HG03575 (cell line): ENCODE measurements around the gene MRPL58.
"Not testable (repeated sequence)": the region's sequence is repeated elsewhere in the genome, so short reads cannot be mapped to it uniquely, and the experiment has no call there.

Source experiments
- ATAC-seq: cut with Tn5 transposase; IDR thresholded peaks from one replicate; pipeline ENCODE4 v1.9.1; 2021; ENCODE audit not compliant: unreplicated experiment, insufficient number of reproducible peaks, low FRiP score; ENCODE audit errors: extremely low read depth

Gene MRPL58

GRCh38 chr17:75012346-75013091, at the start of gene MRPL58:
Gene MRPL58 (plus strand): TSS chr17:75012670. CDS start chr17:75012687, 17 bp downstream.
- peak; percentile 54 for ATAC-seq

- no peak for ATAC-seq
Measured at GRCh38 chr17:74963656-74964055, 48.8 kb upstream of the MRPL58 start.

DNA sequence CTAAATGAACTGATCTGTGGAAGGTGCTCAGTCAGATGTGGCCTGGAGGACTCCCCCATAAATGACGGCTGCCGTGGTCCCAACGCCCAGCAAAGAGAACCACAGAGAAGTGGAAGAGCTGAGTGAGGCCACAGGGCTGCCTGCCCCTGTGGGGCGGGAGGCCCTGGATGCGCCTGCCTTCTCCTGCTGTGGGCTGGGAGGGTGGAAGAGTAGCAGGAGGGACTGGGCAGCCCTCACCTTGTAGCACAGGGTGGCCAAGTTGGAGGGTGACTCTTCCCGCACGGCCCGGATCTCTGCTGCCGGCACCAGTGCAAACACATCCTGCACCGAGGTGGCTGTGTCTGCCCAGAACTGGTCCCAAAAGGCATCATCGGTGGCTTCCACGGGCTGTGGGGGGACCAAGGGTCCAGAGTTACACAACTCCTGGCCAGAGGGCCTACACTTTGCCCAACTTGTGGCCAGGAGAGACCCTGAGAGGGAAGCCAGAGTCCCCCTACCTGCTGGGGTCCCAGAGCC, 48.2 kb upstream of the MRPL58 start:
- no peak for ATAC-seq

DNA sequence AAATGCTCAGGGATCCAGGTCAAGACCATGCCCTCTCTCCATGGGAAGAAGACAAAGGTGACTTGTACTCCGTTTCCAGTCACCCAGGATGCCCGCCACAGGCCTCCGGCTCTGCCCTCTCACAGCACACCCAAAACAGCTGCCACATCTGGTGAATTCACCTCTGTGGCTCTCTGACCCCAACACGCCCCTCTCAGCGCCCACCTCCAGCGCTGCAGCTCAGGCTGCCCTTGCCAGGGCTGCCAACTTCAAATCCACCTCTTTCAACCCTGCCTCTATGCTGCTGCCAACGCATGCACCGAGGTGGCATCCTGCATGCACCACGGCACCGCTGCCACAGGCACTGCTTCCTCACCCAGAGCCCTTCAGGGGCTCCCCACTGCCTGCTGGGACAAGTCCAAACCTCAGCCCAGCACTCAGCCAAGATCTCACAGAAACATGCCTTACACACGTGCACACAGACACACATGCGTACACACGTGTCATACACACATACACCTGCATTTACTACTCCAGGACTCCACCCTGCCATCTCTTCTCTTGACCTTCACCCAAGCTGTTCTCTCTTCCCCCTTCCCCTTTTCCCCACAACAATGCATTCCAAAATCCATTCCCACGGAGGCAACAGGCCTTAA, 47.4 kb upstream of the MRPL58 start:
- no peak for ATAC-seq

- no peak for ATAC-seq
Measured at GRCh38 chr17:74968361-74968780, 44.1 kb upstream of the MRPL58 start.

GRCh38 chr17:74969501-74969900, 43.0 kb upstream of the MRPL58 start:
- ATAC-seq = not testable (repeated sequence)

- ATAC-seq = no peak
Measured at GRCh38 chr17:74970395-74970794, 42.1 kb upstream of the MRPL58 start.

DNA sequence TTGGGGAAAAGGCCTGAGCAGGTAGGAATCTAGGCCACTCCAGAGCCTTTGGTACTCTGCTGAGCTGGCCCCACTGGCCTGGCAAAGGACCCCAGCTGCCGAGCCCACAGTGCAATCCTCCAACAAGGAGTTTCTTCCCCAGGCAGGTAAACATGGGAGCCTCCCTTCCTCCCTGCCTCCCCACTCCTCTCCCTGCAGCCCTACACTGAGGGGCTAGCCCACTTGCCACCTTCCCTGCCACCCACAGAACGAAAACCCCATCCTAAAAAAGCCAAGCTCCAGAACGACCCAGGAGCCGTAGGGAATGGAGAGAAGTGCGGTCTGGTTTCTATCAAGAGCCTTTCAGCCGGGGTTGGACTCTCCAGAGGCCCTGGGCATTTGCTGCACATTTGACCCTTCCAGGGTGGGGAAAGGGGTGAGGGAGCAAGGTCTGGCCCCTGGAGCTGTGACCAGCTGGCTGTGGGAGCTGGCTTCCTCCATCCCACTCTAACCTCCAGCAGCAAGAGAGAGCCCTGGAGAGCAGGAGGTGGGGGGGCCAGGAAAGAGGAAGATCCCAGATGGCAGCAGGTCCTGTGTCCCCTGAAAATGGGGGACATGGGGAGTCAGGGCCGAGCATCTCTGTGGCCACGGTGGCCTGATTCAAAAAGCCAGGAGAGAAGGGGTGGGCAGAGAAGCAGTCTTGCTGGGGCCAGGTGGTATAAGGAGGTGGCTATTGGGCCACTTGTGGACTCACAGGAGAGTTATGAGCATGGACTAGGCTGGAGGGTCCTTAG, 41.2 kb upstream of the MRPL58 start:
- no peak for ATAC-seq

- ATAC-seq = no peak
Measured at GRCh38 chr17:74971842-74972106, 40.7 kb upstream of the MRPL58 start.

GRCh38 chr17:74972107-74972972, 40.1 kb upstream of the MRPL58 start, which contains the start of gene HID1:
Gene HID1 (minus strand): TSS chr17:74972759. CDS start chr17:74972656, 103 bp downstream.
- no peak for ATAC-seq

DNA sequence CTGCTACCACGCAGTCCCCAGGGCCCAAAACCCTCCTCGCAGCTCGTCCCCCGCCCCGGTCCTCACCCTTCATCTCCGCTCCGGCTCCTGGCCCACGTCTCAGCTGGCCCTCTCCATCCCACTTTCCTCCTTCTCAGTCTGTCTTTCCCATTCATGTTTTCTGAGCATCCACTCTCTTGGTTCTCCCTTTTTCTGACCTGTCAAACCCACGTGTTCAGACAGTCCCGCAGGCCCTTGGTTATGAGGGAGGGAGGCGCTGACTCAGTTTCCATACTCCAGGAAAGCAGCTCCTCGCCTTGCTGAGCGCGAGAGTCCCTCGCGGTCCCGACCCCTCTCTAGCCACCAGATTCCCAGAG, 39.5 kb upstream of the MRPL58 start:
- ATAC-seq = no peak

- ATAC-seq = no peak
Measured at GRCh38 chr17:74975943-74976342, 36.5 kb upstream of the MRPL58 start.

GRCh38 chr17:74977802-74978201, 34.7 kb upstream of the MRPL58 start:
- ATAC-seq = no peak

GRCh38 chr17:74978240-74978639, 34.2 kb upstream of the MRPL58 start:
- ATAC-seq = no peak

- no peak for ATAC-seq
Measured at GRCh38 chr17:74979408-74980146, 32.9 kb upstream of the MRPL58 start.

GRCh38 chr17:74981318-74981978, 31.0 kb upstream of the MRPL58 start:
- no peak for ATAC-seq

DNA sequence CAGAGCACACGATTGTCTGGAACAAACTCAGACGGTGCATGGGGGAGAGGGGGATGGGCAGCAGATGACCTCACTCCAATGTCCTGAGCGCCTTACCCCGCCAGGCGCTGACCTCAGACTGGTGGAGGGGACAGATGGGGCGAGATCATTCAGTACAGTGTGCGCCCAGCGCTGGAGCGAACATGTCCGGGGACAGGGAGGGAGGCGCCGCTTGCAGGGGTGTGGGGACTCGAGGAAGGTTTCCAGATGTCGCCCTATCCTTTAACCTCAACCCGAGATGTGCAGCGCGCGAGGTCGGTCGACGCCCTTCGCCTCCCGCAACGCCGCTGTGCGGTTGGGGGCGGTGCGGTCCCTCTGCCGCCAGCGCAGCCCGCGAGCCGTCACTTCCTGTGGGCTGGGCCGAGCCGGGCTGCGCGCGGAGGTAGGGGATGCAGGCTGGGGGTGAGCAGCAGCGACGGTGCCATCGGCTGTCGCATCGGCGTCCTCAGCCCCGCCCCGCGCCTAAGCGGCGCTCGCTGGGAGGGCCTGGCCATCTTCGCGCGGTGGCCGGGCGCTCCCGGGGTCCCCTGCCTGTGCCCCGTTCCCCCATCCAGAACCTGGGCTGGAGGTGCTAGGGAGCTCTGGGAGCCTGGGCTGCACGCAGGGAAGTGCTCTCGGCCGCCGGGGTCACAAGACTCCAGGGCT, 30.3 kb upstream of the MRPL58 start:
- no peak for ATAC-seq
